GM23338 (cell line): ENCODE results near the gene ZNF697. TPM values are rescaled to one million over a fixed set of nuclear protein-coding genes. Genes with fewer than 3 reads are reported as not detected.

ENCODE experiments used
- ATAC-seq: fragments of 200-7000 bp; cut with Tn5 transposase; 3 replicates; pipeline ENCODE4 v1.9.1; 2020
- DNase-seq: peaks from one replicate; pipeline ENCODE4 v3.0.0-alpha.2; 2015; ENCODE audit warnings: low spot score
- H2AFZ ChIP-seq: fragments of 200-600 bp; sonication (generic); 2 replicates; pipeline ENCODE4 v1.8.0; 2016; ENCODE audit warnings: antibody characterized with exemption, mild to moderate bottlenecking, moderate library complexity
- H3F3A ChIP-seq: fragments of 200-600 bp; sonication (generic); replicated peaks from 2 replicates; pipeline ENCODE4 v1.8.0; 2017; ENCODE audit warnings: antibody characterized with exemption, mixed run types, low read depth
- H3K27ac ChIP-seq: fragments of 200-600 bp; sonication (generic); 2 replicates; pipeline ENCODE4 v1.6.1; 2016; ENCODE audit warnings: low read depth
- H3K27me3 ChIP-seq: fragments of 200-600 bp; sonication (generic); 2 replicates; pipeline ENCODE4 v1.8.0; 2016; ENCODE audit warnings: mild to moderate bottlenecking, mixed run types, moderate library complexity; ENCODE audit not compliant: insufficient read depth
- H3K36me3 ChIP-seq: fragments of 200-600 bp; sonication (generic); 2 replicates; pipeline ENCODE4 v1.8.0; 2016; ENCODE audit warnings: mild to moderate bottlenecking; ENCODE audit not compliant: insufficient read depth
- H3K4me1 ChIP-seq: fragments of 200-600 bp; sonication (generic); 2 replicates; pipeline ENCODE4 v1.8.0; 2016; ENCODE audit warnings: mild to moderate bottlenecking, moderate library complexity; ENCODE audit not compliant: insufficient read depth
- H3K4me2 ChIP-seq: fragments of 200-600 bp; sonication (generic); 2 replicates; pipeline ENCODE4 v1.7.1; 2017; ENCODE audit warnings: mixed run types
- H3K4me3 ChIP-seq: fragments of 200-600 bp; sonication (generic); 2 replicates; pipeline ENCODE4 v1.6.1; 2016; ENCODE audit warnings: mixed run types
- H3K79me2 ChIP-seq: fragments of 200-600 bp; sonication (generic); replicated peaks from 2 replicates; pipeline ENCODE4 v1.8.0; 2017; ENCODE audit warnings: mild to moderate bottlenecking; ENCODE audit not compliant: insufficient read depth
- H3K9me2 ChIP-seq: fragments of 200-600 bp; sonication (generic); 2 replicates; pipeline ENCODE4 v1.8.0; 2017; ENCODE audit not compliant: insufficient read depth
- H4K20me1 ChIP-seq: fragments of 200-600 bp; sonication (generic); replicated peaks from 2 replicates; pipeline ENCODE4 v1.8.0; 2017; ENCODE audit warnings: mild to moderate bottlenecking; ENCODE audit not compliant: insufficient read depth
- H3K27ac Mint-ChIP-seq: 2 replicates; pipeline ENCODE4 v1.8.0; 2020; ENCODE audit warnings: inconsistent platforms, mild to moderate bottlenecking, moderate library complexity, mixed read lengths
- H3K27me3 Mint-ChIP-seq: 3 replicates; pipeline ENCODE4 v1.8.0; 2022; ENCODE audit warnings: low read depth, mild to moderate bottlenecking, moderate library complexity, mixed read lengths, inconsistent platforms; ENCODE audit not compliant: insufficient read depth, poor library complexity
- H3K36me3 Mint-ChIP-seq: 3 replicates; pipeline ENCODE4 v1.8.0; 2021; ENCODE audit warnings: low read depth, mild to moderate bottlenecking, inconsistent platforms, moderate library complexity, mixed read lengths
- H3K4me1 Mint-ChIP-seq: 3 replicates; pipeline ENCODE4 v1.8.0; 2020; ENCODE audit warnings: mild to moderate bottlenecking, inconsistent platforms, mixed read lengths
- H3K4me3 Mint-ChIP-seq: 3 replicates; pipeline ENCODE4 v1.8.0; 2021; ENCODE audit warnings: moderate library complexity, mild to moderate bottlenecking, inconsistent platforms, mixed read lengths
- H3K9me3 Mint-ChIP-seq: 3 replicates; pipeline ENCODE4 v1.8.0; 2020; ENCODE audit warnings: moderate library complexity, mild to moderate bottlenecking, inconsistent platforms, mixed read lengths
- CREB1 ChIP-seq: fragments of 250-450 bp; sonication (Bioruptor Pico); IDR thresholded peaks from 2 replicates; pipeline ENCODE4 v1.5.0; 2020; ENCODE audit warnings: low read depth, mild to moderate bottlenecking, moderate library complexity
- EZH2 ChIP-seq: fragments of 200-600 bp; sonication (generic); IDR thresholded peaks from one replicate; pipeline ENCODE4 v1.8.0; 2017; ENCODE audit warnings: antibody characterized with exemption, mild to moderate bottlenecking, low read depth; ENCODE audit not compliant: unreplicated experiment
- EZH2phosphoT487 ChIP-seq: fragments of 200-600 bp; sonication (generic); IDR thresholded peaks from one replicate; pipeline ENCODE4 v1.8.1; 2018; ENCODE audit warnings: antibody characterized with exemption; ENCODE audit not compliant: unreplicated experiment
- JUNB ChIP-seq: IDR thresholded peaks from one replicate; pipeline ENCODE4 v1.6.1; 2016; ENCODE audit warnings: antibody characterized with exemption; ENCODE audit not compliant: unreplicated experiment
- POLR2AphosphoS5 ChIP-seq: IDR thresholded peaks from 2 replicates; pipeline ENCODE4 v1.6.1; 2016; ENCODE audit warnings: antibody characterized with exemption, low read depth
- STAT1 ChIP-seq: IDR thresholded peaks from one replicate; pipeline ENCODE4 v1.6.1; 2016; ENCODE audit warnings: antibody characterized with exemption; ENCODE audit not compliant: unreplicated experiment
- ZNF114 ChIP-seq: fragments of 250-450 bp; sonication (Bioruptor Pico); IDR thresholded peaks from 2 replicates; pipeline ENCODE4 v1.5.0; 2020; ENCODE audit warnings: mild to moderate bottlenecking, moderate library complexity
- ZNF331 ChIP-seq: fragments of 250-450 bp; sonication (Bioruptor Pico); IDR thresholded peaks from 2 replicates; pipeline ENCODE4 v1.5.0; 2020; ENCODE audit warnings: low read depth, mild to moderate bottlenecking, moderate library complexity
- polyA plus RNA-seq: library from polyadenylated mRNA; unstranded; fragments of >200 nt; fragmentation: Nextera tagmentation; extraction: Ambion mirVana; gene quantifications from 2 replicates; pipeline ENCODE4 v1.2.1, GENCODE V29; 2016
- total RNA-seq: library from RNA; depleted of rRNA; stranded (reverse); fragments of >200 nt; shearing (Covaris generic); gene quantifications from 2 replicates; pipeline ENCODE4 v1.2.3, GENCODE V29; 2014
- TF ChIP-seq, protein P1 (sequence below): fragments of 250-450 bp; sonication (Bioruptor Pico); IDR thresholded peaks from 2 replicates; pipeline ENCODE4 v1.5.0; 2020; ENCODE audit warnings: mild to moderate bottlenecking, moderate library complexity
- TF ChIP-seq, protein P2 (sequence below): IDR thresholded peaks from one replicate; pipeline ENCODE4 v1.6.1; 2018; ENCODE audit warnings: antibody characterized with exemption; ENCODE audit not compliant: unreplicated experiment
- TF ChIP-seq, protein P3 (sequence below), 2 experiments: fragments of 200-600 bp in 1 of 2; sonication (generic) in 1 of 2; conservative IDR thresholded peaks; 2 replicates each; pipeline versions ENCODE4 v1.5.1 to v1.6.1; 2016 to 2017; ENCODE audit warnings: antibody characterized with exemption in 2 of 2, low read depth in 2 of 2, mild to moderate bottlenecking in 2 of 2, moderate library complexity in 1 of 2

ZNF697 gene
- total and polyA plus RNA-seq, 2 experiments from 2014 or later: 5.4 to 32.0 TPM

DNA sequence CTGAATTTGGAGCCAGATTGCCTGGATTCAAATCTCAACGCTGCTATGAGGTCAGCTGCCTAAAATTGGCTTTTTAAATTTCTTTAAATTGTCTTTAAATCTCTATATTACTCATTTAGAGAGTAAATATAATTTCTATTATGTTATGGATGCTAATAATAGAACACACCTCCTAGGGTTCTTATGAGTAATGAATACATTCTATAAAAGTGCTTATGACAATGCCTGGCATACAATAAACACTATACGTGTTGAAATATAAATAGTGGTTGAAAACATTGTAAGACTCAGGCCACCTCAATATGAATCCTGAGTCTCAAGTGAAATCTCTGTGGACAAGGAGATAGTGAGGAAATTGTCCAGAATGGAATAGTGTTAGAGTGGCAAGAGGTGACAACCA is 32.7 kb upstream of the ZNF697 start (continued):
- TF ChIP-seq, protein P1, sequence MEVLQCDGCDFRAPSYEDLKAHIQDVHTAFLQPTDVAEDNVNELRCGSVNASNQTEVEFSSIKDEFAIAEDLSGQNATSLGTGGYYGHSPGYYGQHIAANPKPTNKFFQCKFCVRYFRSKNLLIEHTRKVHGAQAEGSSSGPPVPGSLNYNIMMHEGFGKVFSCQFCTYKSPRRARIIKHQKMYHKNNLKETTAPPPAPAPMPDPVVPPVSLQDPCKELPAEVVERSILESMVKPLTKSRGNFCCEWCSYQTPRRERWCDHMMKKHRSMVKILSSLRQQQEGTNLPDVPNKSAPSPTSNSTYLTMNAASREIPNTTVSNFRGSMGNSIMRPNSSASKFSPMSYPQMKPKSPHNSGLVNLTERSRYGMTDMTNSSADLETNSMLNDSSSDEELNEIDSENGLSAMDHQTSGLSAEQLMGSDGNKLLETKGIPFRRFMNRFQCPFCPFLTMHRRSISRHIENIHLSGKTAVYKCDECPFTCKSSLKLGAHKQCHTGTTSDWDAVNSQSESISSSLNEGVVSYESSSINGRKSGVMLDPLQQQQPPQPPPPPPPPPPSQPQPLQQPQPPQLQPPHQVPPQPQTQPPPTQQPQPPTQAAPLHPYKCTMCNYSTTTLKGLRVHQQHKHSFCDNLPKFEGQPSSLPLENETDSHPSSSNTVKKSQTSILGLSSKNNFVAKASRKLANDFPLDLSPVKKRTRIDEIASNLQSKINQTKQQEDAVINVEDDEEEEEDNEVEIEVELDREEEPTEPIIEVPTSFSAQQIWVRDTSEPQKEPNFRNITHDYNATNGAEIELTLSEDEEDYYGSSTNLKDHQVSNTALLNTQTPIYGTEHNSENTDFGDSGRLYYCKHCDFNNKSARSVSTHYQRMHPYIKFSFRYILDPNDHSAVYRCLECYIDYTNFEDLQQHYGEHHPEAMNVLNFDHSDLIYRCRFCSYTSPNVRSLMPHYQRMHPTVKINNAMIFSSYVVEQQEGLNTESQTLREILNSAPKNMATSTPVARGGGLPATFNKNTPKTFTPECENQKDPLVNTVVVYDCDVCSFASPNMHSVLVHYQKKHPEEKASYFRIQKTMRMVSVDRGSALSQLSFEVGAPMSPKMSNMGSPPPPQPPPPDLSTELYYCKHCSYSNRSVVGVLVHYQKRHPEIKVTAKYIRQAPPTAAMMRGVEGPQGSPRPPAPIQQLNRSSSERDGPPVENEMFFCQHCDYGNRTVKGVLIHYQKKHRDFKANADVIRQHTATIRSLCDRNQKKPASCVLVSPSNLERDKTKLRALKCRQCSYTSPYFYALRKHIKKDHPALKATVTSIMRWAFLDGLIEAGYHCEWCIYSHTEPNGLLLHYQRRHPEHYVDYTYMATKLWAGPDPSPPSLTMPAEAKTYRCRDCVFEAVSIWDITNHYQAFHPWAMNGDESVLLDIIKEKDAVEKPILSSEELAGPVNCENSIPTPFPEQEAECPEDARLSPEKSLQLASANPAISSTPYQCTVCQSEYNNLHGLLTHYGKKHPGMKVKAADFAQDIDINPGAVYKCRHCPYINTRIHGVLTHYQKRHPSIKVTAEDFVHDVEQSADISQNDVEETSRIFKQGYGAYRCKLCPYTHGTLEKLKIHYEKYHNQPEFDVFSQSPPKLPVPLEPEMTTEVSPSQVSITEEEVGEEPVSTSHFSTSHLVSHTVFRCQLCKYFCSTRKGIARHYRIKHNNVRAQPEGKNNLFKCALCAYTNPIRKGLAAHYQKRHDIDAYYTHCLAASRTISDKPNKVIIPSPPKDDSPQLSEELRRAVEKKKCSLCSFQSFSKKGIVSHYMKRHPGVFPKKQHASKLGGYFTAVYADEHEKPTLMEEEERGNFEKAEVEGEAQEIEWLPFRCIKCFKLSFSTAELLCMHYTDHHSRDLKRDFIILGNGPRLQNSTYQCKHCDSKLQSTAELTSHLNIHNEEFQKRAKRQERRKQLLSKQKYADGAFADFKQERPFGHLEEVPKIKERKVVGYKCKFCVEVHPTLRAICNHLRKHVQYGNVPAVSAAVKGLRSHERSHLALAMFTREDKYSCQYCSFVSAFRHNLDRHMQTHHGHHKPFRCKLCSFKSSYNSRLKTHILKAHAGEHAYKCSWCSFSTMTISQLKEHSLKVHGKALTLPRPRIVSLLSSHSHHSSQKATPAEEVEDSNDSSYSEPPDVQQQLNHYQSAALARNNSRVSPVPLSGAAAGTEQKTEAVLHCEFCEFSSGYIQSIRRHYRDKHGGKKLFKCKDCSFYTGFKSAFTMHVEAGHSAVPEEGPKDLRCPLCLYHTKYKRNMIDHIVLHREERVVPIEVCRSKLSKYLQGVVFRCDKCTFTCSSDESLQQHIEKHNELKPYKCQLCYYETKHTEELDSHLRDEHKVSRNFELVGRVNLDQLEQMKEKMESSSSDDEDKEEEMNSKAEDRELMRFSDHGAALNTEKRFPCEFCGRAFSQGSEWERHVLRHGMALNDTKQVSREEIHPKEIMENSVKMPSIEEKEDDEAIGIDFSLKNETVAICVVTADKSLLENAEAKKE (CRISPR knock-in tag): no peak
- no peak for TF ChIP-seq EZH2
- no peak for TF ChIP-seq STAT1
- TF ChIP-seq, protein P2, sequence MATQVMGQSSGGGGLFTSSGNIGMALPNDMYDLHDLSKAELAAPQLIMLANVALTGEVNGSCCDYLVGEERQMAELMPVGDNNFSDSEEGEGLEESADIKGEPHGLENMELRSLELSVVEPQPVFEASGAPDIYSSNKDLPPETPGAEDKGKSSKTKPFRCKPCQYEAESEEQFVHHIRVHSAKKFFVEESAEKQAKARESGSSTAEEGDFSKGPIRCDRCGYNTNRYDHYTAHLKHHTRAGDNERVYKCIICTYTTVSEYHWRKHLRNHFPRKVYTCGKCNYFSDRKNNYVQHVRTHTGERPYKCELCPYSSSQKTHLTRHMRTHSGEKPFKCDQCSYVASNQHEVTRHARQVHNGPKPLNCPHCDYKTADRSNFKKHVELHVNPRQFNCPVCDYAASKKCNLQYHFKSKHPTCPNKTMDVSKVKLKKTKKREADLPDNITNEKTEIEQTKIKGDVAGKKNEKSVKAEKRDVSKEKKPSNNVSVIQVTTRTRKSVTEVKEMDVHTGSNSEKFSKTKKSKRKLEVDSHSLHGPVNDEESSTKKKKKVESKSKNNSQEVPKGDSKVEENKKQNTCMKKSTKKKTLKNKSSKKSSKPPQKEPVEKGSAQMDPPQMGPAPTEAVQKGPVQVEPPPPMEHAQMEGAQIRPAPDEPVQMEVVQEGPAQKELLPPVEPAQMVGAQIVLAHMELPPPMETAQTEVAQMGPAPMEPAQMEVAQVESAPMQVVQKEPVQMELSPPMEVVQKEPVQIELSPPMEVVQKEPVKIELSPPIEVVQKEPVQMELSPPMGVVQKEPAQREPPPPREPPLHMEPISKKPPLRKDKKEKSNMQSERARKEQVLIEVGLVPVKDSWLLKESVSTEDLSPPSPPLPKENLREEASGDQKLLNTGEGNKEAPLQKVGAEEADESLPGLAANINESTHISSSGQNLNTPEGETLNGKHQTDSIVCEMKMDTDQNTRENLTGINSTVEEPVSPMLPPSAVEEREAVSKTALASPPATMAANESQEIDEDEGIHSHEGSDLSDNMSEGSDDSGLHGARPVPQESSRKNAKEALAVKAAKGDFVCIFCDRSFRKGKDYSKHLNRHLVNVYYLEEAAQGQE: no peak
- no peak for TF ChIP-seq CREB1 (CRISPR knock-in tag)

DNA sequence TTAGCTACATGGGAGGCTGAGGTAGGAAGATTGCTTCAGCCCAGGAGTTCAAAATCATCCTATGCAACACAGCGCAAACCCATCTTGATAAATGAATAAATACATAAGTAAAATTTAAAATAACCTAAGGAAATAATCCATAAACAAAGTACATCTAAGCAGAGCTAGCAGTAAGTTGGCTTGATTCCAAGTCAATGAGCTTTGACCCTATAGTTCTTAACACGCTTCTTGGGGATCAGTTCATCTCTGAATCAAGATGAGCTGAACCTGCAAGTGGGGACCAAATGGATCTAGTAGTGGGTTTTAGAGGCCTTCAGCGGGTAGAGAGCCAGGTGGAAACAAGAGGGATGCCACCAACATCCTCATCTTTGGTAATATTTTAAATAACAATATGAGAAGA is 32.1 kb upstream of the ZNF697 start:
- no peak overlapping the region for H3K4me3 ChIP-seq
- peaks cover 5% of the 10 kb centered on the region for H3K27me3 Mint-ChIP-seq
- no peak overlapping the region for H3K4me3 Mint-ChIP-seq
- H3K79me2 ChIP-seq: no peaks in the 10 kb centered on the region
- no peaks in the 10 kb centered on the region for H3F3A ChIP-seq
- DNase-seq (no peak), ATAC-seq (no peak)
- H3K4me1 ChIP-seq: 0 out of 2 replicates have a peak, but pooled peaks cover 2% of the 10 kb centered on the region
- H3K36me3 Mint-ChIP-seq: no peaks in the 10 kb centered on the region
- no peak overlapping the region for H2AFZ ChIP-seq
- H3K27ac Mint-ChIP-seq: no peak overlapping the region
- peaks cover 24% of the 10 kb centered on the region for H3K4me1 Mint-ChIP-seq
- H3K27ac ChIP-seq: no peak overlapping the region
- H3K9me3 Mint-ChIP-seq: no peaks in the 10 kb centered on the region
- H3K4me2 ChIP-seq: no peak overlapping the region
- no peaks in the 10 kb centered on the region for H4K20me1 ChIP-seq
- H3K9me2 ChIP-seq: no peaks in the 10 kb centered on the region
- H3K36me3 ChIP-seq: no peaks in the 10 kb centered on the region
- H3K27me3 ChIP-seq: no peaks in the 10 kb centered on the region
- TF ChIP-seq ZNF114 (CRISPR knock-in tag) (no peak), POLR2AphosphoS5 (no peak), ZNF331 (CRISPR knock-in tag) (no peak), EZH2phosphoT487 (no peak), JUNB (no peak)
- TF ChIP-seq, protein P2: no peak
- TF ChIP-seq, protein P3, sequence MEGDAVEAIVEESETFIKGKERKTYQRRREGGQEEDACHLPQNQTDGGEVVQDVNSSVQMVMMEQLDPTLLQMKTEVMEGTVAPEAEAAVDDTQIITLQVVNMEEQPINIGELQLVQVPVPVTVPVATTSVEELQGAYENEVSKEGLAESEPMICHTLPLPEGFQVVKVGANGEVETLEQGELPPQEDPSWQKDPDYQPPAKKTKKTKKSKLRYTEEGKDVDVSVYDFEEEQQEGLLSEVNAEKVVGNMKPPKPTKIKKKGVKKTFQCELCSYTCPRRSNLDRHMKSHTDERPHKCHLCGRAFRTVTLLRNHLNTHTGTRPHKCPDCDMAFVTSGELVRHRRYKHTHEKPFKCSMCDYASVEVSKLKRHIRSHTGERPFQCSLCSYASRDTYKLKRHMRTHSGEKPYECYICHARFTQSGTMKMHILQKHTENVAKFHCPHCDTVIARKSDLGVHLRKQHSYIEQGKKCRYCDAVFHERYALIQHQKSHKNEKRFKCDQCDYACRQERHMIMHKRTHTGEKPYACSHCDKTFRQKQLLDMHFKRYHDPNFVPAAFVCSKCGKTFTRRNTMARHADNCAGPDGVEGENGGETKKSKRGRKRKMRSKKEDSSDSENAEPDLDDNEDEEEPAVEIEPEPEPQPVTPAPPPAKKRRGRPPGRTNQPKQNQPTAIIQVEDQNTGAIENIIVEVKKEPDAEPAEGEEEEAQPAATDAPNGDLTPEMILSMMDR (conservative IDR thresholded peaks at IDR 0.05; ENCODE audit: low read depth in 2 of 2): no peak
